ENCODE data around the gene ABL1.

The ABL1 gene

DNA sequence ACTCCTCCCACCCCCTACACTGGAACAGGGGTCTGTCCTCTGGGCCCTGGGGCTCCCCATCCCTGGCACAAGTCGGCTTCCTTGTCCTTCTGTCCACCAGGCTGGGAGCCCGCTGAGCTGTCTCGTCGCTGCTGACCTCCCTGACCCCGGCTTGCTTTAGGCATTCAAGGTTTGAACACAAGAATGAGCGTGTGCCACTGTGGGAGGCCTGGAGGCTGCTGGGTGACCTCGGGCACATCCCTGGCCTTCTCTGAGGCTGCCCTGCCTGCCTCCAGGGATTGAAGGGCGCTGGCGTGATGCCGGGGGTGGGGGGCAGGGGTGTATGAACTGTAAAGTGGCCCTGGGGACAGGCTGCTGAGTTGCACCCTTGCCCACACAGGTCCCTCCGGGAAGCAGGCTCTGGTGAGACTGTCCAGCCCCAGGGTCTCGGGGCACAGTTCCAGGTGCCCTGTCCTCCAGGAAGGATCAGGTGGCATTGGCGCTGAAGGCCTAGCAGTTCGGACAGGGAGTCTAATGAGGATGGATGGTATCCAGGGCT lies 85.8 kb downstream of the ABL1 start:
- no peak for DNase-seq

DNA sequence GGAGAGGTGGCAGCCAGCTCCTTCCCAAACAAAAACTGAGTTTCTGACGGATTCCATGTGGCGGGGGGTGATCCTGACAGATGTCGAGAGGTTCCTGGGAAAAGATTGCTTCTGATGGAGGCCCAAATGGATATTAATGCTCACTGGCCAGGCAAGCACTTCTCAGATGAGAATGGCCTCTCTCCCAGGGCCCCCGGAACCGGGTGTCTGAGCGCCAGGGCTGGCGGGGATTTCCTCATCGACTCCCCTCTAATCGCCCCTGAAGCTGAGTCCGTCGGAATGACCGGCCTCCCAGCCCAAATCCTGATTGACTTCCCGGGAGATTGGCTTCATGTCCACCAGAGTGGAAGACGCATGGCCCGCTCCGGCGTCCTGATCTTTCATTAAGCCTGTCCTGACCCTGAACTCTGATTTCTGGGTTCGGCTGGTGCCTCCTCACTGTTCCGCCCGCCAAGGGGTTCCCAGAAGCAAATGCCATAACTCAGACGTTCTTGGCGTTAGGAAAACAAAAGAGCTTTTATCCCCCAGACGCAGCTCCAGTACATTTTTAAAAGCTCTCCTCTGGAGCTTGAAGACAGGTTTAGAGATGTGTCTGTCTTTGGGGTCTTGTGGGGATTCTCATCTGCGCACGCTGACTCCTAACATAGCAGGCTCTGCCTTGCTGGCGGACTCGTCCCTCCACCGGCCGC lies 86.4 kb downstream of the ABL1 start:
- DNase-seq: no peak

DNA sequence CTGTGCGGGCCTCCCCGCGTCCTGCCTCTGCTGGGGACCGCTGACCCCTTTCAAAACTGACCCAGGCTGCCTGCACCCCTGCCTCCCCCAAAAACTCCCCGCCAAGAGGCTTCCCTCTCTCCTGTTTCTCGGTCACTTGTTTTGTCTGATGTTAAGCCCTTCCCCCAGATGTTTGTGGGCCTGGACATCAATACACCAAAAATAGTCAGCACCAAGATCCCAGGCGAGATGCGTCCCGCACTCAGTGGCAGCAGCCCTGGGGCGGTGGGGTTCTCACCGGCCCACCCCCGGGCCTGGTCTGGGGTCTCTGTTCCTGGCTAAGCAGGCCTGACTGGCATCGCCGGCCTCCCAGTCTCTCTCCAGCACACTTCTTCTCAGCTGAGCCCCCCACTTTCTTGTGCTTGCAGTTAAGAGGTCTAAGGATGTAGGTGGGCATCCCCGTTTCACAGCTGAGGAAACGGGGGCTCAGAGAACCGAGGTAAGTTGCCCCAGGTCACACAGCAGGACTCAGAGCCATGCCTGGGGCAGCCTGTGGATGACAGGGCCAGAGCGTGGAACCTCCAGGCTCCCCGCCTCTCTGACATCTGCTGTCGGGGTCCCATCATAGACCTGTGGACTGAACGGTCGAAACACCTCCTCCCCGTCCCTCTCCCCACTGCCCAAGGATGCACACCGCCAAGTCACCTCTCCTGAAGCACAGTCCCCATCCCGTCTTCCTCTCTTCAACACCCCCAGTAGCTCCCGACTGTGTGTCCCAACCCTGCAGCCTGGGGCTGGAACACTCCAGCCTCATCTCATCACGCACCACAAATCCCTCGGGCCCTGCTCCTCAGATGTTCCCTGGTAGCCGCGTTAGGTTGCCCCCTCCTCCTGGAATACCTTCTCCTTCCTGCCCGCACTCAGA lies 87.2 kb downstream of the ABL1 start:
- no peak for DNase-seq

DNA sequence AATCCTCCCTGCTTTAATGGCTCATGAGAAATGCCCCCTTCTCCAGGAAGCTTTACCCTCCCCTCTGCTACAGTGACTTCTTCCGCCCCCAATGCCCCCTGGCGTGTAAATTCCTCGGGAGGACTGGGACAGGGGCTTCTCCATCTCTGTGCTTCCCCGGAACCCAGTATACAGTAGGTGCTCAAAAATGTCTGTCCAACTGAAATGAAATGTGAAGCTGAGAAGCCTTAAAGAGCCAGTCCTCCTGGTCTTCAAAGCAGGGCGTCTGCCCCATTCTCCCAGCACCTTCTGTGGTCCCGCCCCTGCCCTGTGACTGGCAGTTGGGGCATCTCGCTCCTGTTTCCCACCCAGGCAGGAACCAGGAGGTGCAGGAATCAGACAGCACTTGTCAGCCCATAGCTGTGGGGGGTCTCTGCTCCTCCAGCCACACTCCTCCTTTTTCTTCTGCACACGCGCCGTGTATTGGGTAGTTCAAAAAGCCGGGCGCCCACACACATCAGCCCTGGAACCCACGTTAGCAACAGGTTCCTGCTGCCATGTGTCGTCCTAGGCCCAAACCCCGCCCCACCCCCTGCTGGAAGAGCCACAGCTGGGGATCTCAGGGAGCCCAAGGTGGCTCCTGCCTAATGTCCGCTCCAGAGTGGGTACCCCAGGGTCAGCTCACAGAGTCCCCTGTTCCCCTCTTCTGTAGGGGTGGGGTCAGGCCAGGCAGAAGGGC lies 88.0 kb downstream of the ABL1 start:
- no peak for DNase-seq

DNA sequence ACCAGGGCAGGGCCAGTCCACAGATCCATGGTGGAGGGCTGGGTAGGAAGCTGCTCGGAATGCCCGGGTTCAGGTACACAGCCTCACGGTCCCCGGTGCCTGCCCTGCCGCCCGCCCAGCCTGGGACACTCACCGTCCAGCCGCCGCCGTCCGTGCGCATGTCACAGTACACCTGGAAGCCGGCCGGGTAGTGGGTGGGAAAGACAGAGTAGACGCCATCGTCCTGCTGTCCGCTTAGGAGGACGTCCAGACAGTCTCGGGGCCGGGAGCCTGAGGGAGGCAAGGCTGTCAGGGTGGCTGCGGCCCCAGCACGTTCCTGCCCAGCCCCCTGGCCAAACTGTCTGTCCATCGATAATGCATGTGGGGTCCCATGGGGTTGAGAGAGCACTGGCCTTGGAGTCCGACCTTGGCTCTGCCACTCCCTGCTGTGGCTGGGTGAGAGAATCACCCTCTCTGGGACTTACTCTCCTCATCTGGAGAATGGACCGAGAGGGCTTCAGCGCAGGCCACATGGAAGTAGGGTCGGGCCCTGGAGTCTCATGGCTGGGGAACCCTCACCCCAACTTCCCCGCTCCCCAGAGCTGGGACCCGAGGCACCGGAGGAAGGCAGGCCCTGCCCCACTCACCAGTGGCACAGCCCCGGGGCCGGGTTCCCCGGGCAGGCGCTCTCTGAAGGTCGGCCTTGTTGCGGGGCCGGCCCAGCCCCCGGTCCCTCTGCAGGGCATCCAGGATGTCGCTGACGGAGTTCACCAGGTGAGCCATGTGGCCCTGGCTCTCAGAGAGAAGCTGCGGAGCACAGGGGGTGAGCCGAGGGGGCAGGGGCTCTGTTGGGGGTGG lies 88.8 kb downstream of the ABL1 start:
- no peak for DNase-seq

DNA sequence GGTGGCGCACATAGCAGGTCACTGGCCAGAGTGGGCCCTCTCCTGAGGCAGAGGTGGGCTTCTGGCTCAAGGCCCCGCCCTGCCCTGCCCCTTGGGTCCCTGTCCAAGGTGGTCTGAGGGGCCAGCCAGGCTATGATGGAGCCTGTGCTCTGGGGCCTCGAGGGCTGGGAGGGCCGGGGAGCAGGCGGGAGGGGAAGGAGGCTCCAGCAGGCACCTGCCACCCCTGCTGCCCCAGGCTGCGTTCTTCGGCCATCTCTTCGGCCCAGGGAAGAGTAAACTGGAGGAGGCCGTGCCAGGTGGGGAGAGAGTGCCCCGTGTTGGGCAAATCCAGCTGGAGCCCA lies 89.4 kb downstream of the ABL1 start:
- DNase-seq: no peak

DNA sequence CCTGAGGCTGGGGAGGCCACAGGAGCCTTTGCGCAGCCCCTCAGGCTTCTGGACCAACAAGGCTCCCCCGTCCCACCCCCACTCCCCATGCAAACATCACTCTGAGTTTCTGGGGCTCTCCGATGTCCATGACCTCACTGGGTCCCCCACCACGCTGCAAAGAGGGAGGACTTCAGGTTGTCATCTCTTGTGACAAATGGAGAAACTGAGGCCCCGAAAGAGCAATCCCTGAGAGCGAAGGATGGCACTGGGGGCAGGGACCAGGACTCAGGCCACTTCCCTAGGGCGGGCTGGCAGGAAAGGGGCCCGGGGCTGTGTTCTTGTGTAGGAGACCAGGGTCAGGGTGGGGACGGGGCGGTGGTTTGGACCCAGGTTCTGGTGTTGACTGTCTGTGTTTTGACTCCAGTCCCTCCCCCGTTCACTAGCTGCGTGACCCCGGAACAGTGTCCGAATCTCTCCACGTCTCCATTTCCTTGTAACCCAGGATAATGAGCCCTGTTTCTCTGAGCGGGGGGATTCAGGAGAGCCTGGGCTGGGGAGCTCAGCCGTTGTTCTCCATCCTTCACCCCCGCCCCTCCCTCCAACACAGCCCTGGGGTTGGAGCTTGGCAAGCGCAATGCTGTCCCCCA lies 90.1 kb downstream of the ABL1 start:
- DNase-seq: no peak

DNA sequence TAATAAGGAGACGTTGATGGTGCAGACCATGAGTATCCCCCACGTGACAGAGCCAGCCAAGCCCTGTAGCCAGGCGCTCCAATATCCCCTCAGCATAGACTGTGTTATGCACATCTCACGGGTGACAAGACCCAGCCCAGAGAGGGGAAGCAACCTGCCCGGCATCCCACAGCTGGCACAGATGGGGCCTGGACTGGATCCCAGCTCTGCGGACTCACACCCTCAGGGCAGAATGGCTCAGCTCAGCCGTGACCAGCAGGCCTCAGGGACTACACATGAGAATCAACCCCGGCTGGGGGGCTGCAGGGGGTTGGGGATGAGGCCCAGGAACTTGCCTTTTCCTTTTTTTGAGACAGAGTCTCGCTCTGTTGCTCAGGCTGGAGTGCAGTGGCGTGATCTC lies 92.3 kb downstream of the ABL1 start:
- DNase-seq: no peak

DNA sequence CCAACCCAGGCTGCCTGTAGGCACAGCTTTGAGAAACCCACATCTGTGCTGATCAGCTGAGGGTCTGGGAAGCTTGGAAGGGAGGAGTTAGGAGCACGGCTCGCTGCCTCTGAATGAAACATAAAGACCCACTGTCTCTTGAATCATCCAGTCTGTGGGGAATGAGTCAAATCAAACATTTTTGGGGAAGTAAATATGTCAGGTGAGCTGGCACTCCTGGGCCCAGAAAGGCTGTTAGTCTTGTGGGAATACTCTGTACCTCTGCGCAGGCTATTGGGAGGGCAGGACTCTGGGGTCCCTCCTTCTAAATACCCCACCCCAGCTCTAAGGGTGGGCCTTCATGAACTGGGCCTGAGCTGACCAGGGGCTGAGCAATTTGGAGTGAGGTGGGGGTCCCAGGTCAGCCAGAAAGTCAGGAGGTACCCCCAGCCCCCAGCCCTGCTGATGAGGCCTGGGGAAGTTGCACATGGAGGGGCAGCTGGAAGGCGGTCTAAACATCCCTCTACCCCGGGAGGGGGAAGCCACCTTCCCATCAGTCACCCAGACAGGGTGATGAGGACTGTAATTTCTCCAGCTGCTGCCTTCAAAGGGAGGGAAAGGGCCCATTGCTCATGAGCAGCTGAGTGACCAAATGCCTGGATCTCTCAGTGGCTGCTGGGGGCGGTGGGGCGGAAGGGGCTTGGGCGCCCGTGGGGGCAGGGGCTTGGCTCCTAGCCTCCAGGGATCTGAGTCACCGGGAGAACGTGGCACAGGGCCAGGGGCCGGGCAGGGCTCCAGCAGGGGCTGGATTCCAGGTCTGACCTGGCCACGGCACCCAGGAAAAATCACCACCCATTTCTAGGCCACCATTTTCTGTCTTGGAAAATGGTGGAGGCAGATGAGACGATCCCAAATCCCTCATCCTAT lies 93.2 kb downstream of the ABL1 start:
- DNase-seq: no peak

DNA sequence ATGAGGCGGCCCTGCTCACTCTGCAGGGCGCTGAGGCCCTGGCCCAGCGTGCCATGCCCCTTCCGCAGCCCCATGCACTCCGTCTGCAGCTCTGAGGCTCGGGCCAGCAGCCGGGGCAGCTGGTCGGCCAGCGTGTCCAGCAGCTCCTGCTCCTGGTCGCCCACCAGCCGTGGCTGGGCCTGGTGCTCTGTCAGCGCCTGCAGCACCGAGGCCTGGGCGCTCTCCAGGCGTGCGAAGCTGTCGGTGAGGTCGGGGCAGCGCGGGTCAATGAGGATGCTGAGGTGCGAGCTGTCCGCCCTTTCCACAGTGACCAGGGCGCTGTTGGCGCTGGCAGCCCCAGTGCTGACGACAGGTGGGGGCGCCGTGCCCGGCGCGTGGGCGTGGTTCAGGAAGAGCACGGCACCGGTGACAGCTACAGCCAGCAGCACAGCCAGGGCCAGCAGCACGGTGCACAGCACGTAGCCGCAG lies 94.6 kb downstream of the ABL1 start:
- no peak for DNase-seq

DNA sequence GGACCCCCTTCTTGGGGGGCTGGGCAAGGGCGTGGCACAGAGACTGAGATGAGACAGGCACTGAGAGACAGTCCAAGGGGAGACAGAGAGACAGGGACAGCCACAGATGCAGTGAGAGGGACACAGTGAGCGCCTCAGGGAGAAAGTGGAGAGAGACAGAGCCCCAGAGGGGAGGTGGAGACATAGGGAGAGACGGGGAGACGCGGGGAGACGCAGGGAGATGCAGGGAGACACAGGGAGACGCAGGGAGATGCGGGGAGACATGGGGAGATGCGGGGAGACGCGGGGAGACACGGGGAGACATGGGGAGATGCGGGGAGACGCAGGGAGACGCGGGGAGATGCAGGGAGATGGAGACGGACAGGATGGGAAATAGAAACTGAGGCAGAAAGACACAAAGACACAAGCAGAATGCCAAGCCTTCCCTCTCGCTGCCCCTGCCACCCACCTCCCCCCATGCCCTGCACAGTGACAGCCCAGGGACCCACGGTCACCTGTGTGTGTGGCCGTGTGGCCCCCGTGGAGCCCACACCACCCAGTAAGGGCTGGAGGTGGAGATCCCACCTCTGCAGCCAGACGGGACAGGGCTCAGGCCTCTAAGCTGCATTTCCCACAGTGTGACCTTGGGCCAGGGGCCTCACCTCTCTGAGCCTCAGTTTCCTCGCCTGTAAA lies 95.2 kb downstream of the ABL1 start:
- no peak for DNase-seq

DNA sequence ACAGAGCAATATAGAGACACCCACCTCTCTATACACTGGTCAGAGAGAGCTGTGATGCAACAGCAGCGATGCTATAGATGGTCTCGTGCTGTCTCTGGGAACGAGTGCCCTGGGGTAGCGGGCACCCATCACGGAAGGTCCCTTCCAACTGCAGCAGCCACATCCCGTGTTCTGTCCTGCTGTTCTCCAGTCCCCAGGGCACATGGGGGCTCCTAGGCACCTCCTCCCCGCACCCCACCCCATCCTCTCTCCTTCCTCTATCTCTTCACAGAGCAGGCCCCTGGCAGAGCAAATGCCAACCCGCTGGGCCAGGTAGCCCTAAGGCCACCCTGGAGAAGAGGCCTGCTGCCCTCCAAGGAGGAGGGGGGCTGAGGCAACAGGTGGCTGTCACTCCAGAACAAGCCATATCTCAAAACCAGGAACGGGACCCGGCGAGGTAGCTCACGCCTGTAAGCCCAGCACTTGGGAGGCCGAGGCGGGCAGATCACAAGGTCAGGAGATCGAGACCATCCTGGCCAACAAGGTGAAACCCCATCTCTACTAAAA lies 95.8 kb downstream of the ABL1 start:
- no peak for DNase-seq

DNA sequence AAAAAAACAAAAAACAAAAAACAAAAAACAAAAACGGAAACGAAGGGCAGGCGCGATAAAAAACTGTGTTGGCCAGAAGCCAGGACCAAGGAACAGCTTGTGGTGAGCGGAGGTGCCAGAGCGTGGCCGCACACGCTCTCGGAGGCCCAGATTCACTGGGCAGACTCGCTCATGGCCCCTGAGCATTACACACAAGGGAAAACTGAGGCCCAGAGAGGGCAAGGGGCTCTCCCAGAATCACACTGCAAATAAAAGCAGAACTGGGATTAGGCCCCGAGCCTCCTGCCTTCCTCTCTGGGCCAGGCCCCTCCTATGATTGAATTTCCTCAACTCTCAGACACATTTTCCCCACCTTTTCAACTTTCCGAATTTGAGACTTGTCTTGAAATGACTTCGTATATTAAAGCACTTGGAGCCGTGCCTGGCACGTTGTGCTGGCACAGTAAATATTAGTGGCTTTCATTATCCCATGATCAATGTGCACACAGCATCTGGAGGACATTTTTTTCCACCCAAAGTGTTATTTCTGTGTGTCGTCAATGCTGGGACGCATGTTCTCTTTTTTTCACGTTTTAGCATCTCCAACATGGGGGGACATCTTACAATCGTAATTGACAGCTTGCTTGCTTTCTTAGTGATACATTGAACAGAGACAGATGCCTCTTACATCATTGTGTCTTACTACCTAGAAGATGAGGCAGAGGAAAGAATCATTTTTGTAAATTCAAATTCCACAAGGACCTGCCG lies 96.6 kb downstream of the ABL1 start:
- DNase-seq: no peak

DNA sequence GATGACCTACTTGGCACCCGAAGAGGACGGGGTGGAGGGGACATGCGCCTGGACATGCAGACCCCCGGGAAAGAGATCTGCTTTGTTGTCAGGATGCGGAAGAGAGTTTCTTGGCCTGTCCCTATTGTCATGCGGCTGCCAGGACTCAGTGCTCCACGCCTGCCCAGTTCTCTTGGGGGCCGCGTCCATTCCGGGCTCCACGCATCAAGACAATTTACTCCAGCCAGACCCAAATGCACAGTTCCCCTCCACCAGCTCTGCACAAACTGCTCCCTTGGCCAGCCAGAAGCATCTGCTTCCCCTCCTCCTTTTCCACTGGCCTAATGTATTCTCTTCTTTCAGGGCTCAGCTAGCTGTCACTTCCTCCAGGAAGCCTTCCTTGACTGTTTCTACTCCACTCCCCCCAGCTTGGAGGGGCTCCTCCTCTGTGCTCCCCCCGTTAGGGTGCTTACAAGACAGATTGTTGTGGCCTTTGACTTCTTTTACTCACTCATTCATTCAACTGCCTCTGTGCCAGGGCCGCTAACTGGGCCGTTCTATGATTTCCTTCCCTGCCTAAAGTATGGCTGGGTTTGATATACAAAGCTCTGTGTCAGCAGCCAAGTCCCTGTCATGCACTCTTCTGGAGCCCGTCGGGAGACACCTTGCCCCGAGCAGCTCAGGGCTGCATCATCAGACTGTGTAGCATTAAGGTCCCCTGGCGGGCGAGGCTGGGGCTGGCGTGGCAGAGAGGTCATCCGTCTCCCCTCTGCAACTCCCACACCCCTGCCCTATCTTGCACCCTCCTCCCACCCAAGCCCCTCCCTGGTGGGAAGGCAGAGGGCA lies 97.4 kb downstream of the ABL1 start:
- DNase-seq: no peak

DNA sequence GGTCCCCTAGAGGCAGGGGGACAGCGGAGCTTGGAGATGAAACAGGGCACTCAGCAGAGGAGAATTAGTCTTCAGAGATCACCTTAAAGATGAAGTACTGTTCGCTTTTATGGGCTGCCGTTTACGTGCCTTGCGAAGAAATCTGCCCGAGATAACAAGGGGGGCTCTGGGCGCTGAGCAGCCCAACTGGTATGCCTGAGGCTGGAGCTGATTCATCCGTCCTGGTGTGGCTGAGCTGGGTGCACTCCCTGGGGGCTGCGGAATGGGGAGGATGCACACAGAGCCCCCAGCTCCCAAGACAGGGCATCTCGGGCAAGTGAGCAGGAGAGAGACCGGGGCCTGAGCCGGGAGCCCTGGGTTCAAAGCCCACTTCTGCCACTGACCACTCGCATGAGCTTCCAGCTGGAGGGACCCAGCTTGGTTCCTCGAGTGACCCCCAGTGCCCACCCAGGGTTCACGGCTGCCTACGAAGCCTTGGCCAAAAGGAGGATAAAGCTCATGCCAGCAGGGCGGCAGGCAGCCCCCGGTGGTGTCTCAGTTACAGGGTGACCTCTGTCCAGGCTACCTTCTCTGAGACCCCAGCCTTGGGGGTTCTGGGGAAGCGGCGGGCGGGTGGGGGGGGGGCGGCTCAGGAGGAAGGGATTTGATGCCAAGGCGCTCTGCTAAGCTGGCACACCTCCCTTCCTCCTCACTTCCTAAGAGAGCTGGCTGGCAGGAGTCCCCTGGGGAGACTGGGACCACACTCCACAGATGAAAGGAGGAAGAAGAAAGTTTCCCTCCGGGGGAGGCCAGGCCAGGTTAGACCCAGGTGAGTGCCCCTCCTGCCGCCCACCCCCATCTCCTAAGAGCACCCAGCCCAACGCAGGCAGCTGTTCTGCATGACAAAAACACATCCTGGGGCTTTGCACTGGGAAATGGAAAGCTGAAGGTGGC lies 98.3 kb downstream of the ABL1 start:
- no peak for DNase-seq

DNA sequence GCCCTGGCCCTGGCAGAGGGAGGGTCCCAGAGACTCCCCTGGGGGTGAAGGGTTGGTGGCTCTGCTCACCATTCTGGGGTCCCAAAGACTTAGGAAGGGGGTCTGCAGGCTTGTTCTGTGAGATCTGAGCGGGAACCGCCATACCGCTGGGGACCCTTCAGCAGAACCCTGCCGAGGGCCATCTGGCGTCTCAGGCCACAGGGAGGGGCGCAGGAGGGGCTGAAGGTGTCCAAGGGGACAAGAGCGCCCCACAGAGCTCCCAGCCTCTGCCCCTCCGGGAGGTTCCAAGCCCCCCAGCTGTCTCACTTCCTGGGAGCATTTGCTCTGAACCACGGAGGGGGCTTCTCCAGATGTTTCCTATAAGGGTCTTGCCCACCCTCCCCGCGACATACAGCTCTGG lies 99.2 kb downstream of the ABL1 start:
- DNase-seq: no peak
